ENCODE results near the gene SKP1. TPM values are rescaled to one million over a fixed set of nuclear protein-coding genes. Genes with fewer than 3 reads are reported as not detected.

Gene SKP1
- total RNA-seq, 1 donor from 2014 or later = 352 TPM

DNA sequence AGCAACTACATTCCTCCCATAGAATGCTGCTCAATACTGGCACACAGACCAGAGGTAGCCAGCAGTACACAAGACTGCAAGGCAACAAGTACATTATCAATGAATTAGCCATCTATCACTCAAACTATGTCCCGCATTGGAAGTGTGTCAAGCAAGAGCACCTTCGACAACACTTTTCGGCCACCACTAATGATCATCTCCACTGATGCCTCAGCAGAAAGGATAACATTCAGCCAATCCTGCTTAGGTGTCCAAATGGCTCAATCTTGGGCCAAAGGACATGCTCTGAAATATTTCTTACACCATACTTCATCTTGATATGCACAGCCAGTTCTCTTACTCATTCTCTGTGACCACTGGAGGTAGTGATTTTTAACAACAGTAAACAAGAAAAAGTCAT, 25.0 kb downstream of the SKP1 start:
- Mint-ChIP-seq H3K36me3 (peaks cover 33% of the 10 kb centered on the region), H3K4me1 (peaks cover 2% of the 10 kb centered on the region), H3K27ac (no peak overlapping the region), H3K9me3 (no peaks in the 10 kb centered on the region), H3K4me3 (no peak overlapping the region), H3K27me3 (ENCODE audit: low read depth) (no peaks in the 10 kb centered on the region)
- no peak for DNase-seq (ENCODE audit: low spot score in 2 of 2, unreplicated experiment in 2 of 2)
- TF ChIP-seq, protein P1, sequence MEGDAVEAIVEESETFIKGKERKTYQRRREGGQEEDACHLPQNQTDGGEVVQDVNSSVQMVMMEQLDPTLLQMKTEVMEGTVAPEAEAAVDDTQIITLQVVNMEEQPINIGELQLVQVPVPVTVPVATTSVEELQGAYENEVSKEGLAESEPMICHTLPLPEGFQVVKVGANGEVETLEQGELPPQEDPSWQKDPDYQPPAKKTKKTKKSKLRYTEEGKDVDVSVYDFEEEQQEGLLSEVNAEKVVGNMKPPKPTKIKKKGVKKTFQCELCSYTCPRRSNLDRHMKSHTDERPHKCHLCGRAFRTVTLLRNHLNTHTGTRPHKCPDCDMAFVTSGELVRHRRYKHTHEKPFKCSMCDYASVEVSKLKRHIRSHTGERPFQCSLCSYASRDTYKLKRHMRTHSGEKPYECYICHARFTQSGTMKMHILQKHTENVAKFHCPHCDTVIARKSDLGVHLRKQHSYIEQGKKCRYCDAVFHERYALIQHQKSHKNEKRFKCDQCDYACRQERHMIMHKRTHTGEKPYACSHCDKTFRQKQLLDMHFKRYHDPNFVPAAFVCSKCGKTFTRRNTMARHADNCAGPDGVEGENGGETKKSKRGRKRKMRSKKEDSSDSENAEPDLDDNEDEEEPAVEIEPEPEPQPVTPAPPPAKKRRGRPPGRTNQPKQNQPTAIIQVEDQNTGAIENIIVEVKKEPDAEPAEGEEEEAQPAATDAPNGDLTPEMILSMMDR (IDR thresholded peaks at IDR 0.05; ENCODE audit: unreplicated experiment) = no peak

DNA sequence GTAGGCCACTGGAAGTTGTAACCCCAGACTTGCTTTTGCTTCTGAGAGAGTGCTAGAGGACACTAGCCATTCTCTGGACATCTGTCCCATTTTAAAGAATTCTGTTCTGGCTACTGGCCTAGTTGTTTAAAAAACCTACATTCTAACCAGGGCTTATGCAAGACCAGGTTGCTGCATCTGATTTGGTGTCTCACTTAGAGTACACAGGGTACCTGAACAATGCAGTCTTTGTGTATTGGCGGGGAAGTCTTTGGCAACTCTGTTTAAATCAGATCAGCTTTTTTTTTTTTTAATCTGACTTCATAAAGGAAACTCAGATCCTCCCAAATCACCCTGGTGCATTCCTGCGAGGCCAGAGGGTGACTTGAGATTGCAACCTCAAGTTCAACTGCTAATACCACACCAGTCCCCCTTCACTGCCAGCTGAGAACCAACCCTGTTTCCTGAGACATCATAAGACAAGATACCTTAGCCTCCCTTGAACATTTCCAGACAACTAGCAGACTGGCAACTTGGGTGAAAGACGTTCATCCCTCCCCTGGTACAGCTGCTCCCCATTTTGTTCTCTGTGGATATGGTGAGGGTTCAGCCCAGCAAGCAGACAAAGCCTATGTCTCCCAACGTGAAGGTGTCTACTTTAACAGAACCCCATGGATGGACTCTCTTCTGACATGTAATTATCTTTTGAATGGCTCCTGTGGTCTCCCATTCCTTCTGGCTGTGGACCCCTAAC, 27.0 kb downstream of the SKP1 start:
- Mint-ChIP-seq H3K27ac (peak overlapping the region; percentile 47), H3K9me3 (no peaks in the 10 kb centered on the region), H3K27me3 (ENCODE audit: low read depth) (no peaks in the 10 kb centered on the region), H3K4me3 (no peak overlapping the region), H3K36me3 (peaks cover 27% of the 10 kb centered on the region), H3K4me1 (peaks cover 3% of the 10 kb centered on the region)
- TF ChIP-seq, protein P1 (IDR thresholded peaks at IDR 0.05; ENCODE audit: unreplicated experiment) = no peak
- DNase-seq (ENCODE audit: low spot score in 2 of 2, unreplicated experiment in 2 of 2) = peak in 1 of 2 experiments; percentile 21

DNA sequence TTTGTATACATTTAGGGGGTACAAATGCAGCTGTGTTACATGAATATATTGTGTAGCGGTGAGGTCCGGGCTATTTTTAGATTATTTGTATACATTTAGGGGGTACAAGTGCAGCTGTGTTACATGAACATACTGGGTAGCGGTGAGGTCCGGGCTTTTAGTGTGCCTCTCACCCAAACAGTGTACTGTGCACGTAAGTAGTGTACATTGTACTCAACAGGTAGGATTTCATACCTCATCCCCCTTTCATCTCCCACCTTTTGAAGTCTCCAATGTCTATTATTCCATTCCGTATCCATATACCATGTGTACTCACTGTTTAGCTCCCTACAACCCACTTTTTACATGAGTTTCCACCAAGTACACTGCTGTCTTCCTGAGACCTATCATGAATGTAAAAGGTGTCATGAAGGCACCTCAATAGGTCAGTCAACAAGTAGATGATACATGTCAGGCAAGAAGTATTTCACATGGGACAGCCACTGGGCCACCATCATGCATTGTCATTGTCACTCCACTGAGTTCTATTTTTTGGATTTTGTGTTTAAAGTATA, 27.7 kb downstream of the SKP1 start:
- Mint-ChIP-seq H3K27me3 (ENCODE audit: low read depth) (no peaks in the 10 kb centered on the region), H3K27ac (peak overlapping the region; percentile 58), H3K4me1 (peaks cover 10% of the 10 kb centered on the region), H3K36me3 (peaks cover 27% of the 10 kb centered on the region), H3K4me3 (no peak overlapping the region), H3K9me3 (no peaks in the 10 kb centered on the region)
- TF ChIP-seq, protein P1 (IDR thresholded peaks at IDR 0.05; ENCODE audit: unreplicated experiment) = no peak
- DNase-seq (ENCODE audit: low spot score in 2 of 2, unreplicated experiment in 2 of 2) = no peak

DNA sequence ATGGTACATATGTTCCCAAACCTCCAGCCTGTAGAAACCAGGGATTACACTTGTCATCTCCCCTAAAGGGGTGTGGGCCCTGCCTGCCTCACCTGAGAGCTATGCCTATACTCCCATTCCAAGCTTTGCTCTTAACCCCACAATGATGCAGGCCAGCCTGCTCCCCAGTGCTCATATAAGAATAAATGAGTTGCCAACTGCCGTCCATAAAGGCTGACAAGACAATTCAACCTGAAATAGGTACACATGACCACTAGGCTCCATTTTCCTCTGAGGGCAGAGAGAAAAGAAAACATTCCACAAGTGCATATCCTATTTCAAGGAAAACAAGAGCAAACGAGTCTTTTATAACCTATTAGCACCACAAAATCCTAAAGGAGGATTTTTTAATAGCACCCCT, 28.4 kb downstream of the SKP1 start:
- Mint-ChIP-seq H3K4me3 (no peak overlapping the region), H3K27ac (peak overlapping the region; percentile 33), H3K27me3 (ENCODE audit: low read depth) (no peaks in the 10 kb centered on the region), H3K9me3 (no peaks in the 10 kb centered on the region), H3K4me1 (peaks cover 13% of the 10 kb centered on the region), H3K36me3 (peaks cover 20% of the 10 kb centered on the region)
- TF ChIP-seq, protein P1 (IDR thresholded peaks at IDR 0.05; ENCODE audit: unreplicated experiment) = no peak
- DNase-seq (ENCODE audit: low spot score in 2 of 2, unreplicated experiment in 2 of 2) = peak in 1 of 2 experiments; percentile 36

DNA sequence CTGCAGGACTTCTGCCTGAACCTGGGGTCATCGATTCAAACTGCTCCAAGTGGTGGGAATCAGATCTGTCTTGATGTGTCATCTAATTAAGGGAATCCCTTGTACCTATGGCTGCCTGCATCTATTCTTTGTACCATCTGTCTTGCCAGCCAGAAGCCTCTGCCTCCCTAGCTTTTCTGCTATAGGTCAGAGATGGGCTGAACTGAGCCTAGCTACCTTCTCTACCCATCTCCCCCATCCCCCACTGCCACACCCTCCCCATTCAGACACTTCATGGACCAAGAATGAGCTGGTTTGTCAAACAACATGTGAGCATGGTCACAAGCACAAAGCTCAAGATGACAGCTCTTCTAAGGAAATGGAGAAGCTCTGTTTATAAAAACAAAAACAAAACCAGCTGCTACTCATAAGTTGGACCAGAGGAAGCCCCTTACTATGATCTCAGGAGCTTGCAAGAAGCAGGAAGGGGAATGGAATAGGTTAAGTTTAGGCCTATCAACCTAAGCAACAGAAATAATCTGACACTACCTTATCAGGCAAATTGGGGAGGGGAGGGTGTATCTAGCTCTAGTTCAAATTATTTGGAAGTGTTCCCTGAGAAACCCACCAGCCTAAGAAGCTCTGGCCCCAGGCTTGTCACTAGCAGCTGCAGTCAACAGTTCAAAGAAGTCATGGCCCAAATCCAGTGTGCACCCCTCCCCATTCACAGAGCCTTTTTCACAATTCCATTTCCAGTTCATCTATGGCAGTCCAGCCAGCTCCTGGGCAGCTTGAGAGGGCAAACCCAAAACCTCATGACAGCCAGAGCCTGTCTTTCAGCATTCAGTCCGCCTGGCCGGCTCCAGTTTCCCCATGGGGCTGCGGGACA, 29.9 kb downstream of the SKP1 start:
- H3K36me3 Mint-ChIP-seq = peaks cover 13% of the 10 kb centered on the region

More for the DNA sequence above, 29.9 kb downstream of the SKP1 start:
- TF ChIP-seq, protein P1 (IDR thresholded peaks at IDR 0.05; ENCODE audit: unreplicated experiment) = no peak
- Mint-ChIP-seq H3K4me3 (no peak overlapping the region), H3K4me1 (peaks cover 13% of the 10 kb centered on the region), H3K27me3 (ENCODE audit: low read depth) (no peaks in the 10 kb centered on the region), H3K27ac (no peak overlapping the region), H3K9me3 (no peaks in the 10 kb centered on the region)
- peak in 1 of 2 experiments; percentile 25 for DNase-seq (ENCODE audit: low spot score in 2 of 2, unreplicated experiment in 2 of 2)

Measured in mesothelial cell of epicardium (in vitro differentiated cells).